NCI-H526 (cell line): Measurements from ENCODE around the gene MAPK12.

Experiments
- DNase-seq, 2 experiments: peaks; one replicate each; lab custom pipeline; 2025; lab: John Stamatoyannopoulos, UW

The MAPK12 gene

DNA sequence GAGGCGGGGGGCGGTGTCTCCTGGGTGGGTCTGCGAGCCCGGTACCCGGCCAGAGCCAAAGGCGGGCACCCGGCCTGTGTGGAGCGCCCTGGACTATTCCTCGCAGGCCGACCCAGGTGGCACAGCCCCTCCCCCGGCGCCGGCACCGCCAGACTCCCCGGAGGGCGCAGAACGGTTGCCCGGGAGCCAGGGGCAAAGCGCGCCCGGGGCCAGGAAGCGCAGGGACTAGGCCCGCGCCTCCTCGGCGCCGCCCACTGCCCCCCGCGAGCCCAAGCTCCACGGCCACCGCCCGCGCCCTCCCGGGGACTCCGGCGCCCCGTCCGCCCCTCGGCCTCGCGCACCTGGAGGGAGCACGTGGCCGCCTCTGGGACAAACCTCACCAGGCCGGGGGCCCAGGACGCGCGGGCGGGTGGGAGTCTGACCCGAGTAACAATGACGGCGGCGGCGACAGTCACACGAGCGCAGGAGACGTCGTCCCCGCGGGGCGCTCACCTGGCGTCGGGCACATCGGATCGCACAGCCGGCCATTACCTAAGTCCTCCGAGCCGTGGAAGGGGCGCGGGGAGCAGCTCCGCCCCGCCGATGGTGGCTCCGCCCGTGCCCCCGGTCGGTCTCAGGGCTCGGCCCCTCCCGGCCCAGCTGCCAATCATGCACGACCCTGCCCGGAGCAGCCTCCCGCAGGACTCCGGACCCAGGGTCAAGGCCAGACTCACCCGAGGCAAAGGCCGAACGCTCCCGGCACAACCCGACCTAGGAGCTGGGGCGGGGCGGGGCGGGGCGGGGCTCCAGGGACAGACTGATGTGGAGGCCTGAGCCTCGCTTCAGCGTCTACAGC, 38.5 kb upstream of the MAPK12 start:
- peak in 1 of 2 experiments; percentile 53 for DNase-seq

- DNase-seq = peak in 1 of 2 experiments; percentile 58
These were observed 37.7 kb upstream of the MAPK12 start for GRCh38 chr22:50298937-50299784.

- no peak for DNase-seq
These were observed 36.8 kb upstream of the MAPK12 start for GRCh38 chr22:50298266-50298637.

GRCh38 chr22:50297510-50298265, 36.2 kb upstream of the MAPK12 start:
- DNase-seq = no peak

- DNase-seq = no peak
These were observed 35.4 kb upstream of the MAPK12 start for GRCh38 chr22:50296658-50297490.

DNA sequence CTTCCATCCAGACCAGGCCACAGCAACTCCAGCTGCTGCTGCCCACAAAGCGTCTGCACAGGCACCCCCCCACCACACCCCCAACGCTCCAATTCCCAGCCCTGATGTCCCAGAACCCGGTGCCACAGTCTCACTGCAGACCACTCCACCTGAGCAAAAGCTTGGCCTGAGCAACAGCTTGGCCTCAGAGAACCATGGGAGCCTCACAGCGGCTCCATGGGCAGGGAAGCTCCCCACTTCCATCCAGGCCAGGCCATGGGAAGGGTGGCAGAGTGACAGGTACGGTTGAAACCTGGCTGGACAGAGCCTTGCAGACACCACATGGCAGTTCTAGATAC, 32.8 kb upstream of the MAPK12 start:
- DNase-seq = no peak

DNA sequence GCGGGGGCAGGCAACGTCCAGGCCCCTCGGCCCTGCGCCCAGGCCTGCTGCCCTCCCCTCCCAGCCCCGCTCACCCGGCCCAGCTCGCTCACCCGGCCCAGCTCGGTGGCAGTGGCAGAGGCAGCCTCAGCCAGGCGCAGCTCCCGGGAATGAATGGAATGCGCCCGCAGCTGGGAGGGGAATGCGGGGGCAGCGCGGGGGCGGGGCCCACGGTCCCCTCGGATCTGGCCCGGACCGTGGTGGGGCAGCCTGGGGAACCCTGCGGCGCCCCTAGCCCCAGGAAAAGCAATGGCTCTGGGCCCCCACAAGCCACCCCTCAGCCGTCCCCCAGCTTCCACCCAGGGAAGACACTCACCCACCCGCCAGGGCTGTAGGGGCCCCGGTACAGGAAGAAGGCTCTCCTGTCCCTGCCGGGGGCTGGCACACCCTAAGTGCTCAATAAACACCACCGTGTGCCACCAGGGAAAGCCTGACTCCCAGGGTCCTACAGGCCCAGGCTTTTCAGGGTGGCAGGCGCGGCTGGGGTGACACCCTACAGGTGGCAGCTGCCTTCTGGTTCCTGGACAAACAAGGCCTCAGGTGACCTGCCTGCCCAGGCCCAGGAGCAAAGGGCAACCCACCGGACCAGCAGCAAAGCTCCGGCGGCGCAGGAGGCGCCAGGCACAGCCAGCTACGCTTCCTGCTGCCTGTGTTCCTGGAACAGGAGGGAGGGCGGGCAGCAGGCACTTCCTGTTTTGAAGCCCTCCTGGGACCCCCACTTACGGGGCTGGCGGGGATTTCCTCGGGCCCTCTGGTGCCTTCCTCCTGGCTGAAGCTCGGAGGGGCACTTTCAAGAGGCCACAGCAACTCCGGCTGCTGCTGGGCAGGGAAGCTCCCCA, 32.2 kb upstream of the MAPK12 start:
- no peak for DNase-seq

DNA sequence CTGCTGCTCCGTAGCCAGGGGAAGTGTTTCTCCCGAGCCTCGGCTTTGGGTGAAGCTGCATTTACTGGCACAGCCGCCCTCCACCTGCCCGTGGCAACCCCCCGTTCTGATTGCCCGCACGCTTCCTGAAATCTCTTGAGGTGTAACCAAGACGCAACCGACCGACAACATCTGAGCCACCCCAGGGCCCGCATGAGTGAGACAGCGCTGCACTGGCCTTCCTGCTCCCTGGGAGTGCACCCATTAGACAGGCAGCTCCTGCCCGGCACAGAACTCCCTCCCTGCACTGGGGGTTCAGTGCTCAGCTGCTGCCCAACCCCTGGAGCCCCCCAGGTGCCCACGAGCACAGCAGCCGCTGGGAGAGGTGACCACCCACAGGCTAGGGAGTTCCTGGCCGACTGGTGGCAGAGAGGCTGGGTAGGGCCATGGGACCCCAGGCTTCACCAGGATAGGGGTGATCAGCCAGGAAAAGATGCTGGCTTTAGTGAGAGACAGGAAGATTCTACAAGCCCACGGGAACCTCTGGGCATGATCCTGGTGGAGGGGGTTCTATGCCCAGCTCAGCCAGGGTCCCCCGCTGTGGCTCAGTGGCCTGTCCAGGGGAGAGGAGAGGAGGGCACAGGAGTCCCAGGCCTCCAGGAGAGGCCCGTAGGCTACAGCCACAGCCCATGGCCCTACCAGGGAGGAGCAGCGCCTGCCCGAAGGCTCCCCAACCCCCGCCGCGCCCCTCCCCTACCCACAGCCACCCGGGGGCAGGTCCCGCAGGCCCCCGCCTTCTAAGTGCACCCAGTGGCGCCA, 31.4 kb upstream of the MAPK12 start:
- no peak for DNase-seq

GRCh38 chr22:50289942-50290630, 28.6 kb upstream of the MAPK12 start:
- DNase-seq = no peak

- no peak for DNase-seq
These were observed 27.9 kb upstream of the MAPK12 start for GRCh38 chr22:50289151-50289941.

DNA sequence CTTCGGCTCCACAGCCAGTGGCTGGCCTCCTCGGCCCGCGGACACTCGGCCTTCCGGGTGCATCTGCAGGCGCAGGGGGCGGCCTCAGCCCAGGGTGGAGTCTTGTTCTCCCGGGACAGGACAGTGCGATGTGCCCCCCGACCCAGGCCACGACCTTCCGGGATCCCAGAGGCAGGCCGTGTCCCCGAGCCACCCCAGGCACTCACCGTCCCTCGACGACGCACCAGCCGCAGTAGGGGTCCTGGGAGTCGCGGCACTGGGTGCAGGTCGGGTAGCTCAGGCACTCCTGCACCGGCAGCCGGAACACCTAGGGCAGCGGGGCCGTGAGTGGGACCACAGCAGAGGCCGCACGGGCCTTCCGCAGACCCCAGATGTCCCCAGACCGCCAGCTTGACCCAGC, 26.2 kb upstream of the MAPK12 start:
- no peak for DNase-seq

- no peak for DNase-seq
These were observed 25.3 kb upstream of the MAPK12 start for GRCh38 chr22:50286701-50287318.

DNA sequence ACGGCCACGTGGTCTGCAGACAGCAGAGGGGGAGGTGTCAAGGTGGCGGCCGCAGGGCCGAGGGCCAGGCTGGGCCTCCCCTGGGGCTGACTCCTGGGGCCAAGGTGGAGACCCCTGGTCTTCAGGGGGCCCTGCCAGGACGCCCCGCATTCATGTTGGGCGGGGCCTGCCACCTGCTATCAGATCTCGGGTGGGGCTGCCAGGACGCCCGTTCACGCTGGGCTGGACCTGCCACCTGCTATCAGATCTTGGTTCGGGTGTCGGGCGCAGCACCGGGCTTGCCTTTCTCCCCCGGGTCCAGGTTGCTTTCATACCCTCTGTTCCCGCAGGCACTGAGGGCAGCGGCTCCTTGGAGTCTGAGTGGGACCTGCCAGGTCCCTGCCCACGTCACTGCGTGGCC, 24.8 kb upstream of the MAPK12 start:
- no peak for DNase-seq

GRCh38 chr22:50285568-50286229, 24.2 kb upstream of the MAPK12 start:
- no peak for DNase-seq

DNA sequence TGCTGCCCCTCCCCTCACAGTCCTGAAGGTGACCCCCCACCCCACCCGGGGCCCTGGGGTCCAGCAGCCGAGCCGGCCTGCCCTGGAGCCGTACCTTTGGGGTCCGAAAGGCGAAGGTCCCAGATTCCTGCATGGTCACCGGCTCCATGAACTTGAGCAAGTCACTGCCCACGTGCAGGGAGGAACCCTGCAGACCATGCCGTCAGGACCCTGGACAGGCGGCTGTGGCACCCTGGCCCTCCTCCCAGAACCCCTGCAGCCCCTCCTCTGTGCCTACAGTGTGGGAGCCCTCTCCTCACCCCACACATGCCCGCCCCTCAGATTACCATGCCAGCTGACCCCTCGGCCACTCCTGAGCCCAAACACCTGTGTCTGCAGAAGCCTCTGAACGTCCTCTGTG, 23.0 kb upstream of the MAPK12 start:
- DNase-seq = no peak

GRCh38 chr22:50283821-50284220, 22.3 kb upstream of the MAPK12 start:
- no peak for DNase-seq

- DNase-seq = no peak
These were observed 21.1 kb upstream of the MAPK12 start for GRCh38 chr22:50282361-50283155.
